ENCODE data around the gene POLE.

The POLE gene

DNA sequence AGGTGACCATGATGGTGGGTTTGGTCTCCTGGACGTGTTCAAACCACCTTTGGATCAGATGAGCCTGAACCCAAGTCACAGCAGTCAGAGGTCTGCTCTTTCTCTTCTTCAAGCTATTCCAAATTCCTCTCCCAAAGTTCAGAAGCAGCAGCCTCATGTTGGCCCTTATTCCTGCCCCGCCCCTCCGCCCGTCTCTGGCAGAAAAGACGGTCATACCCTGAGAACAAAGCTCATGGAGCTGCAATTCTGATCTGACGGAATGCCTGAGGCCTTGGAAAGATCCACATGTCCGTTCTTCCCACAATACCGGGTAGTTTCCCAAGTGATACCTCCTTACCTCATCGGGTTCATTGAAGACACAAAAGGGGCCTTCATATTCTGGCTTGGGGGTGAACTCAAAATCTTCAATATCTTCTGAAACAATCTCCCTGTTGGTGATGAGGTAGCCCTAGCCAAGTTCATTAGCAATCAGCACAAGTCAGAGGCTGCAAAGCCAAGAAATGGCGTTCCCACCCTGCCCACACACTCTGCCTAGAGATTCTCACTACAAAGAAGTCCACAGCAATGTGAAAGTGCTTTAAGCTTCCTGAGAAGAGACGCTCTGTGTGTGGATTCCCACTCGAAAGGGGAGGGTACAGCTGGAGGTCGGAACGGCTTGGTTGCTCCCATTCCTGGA is 11.2 kb downstream of the POLE start:
- no peak for DNase-seq

DNA sequence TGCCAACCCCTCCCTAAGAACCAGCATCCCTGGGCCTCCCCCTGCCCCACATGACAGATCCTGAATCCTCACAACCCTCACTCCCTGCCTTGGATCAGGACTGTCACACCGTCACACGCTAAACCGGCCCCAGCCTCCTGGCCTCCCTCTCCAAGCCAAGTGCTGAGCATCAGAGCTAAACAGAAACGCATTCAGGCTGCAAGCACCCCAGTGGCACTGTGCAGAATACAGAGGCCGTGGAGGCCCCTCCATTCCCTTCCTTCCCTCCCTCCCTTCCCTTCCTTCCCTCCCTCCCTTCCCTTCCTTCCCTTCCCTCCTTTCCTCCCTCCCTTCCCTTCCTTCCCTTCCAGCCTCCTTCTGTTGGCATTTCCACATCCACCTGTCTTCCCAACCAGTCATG is 12.6 kb downstream of the POLE start:
- no peak for DNase-seq

DNA sequence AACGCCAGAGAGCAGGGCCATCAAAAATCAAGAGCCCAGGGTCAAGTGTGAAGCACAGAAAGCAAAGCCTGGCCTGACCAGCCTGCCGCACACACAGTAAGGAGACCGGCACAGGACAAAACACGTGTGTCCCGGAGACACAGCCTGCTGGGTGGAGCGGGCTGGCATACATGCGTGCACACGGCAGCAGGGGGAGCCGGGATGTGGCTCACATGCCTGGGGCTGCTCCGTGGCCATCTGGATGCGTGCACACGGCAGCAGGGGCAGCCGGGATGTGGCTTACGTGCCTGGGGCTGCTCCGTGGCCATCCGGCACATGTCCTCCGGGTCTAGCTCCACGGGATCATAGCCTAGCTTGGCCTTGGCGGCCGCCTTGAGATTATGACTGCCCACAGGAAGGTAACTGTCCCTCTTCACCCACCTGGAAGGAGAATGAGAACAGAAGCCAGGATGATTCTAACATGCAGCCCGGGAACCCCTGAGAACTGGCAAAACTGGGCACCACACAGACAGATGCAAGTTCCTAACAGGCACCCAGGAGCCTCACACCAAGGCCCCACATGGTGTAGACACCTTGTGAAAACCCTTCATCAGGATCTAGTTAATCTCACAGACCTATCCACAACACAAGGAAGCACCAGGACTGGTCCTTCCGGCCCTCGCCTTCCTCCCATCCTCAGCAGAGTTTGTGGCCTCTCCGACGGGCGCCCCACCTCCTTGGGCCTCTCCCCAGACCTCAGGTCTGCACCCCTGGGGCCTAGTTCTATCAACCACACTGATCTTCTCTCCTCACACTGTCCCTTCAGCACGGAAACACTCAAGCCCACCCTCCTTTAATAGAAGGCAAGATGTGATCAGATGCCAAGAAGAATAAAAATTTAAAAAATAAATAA is 13.6 kb downstream of the POLE start:
- DNase-seq = no peak

DNA sequence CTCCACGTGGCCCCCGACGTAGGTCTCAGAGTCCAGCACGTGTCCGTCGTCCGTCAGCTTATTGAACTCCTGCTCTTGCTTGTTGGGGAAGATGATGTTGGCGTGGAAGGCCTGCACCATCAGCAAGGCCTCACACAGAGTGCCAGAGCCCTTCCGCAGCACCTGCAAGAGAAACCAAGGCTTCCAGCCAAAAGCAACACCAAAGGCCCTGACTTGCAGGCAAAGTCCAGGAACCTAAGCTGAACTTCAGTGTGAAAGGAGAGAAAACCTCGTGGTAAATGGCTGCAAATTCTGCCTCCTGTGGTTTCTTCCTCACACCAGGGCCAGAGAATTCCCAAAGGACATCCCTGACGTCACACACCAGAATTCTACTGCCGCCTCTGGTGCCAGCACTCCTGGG is 14.5 kb downstream of the POLE start:
- DNase-seq = no peak

GRCh38 chr12:132672116-132672515 is 15.0 kb downstream of the POLE start:
- no peak for DNase-seq

DNA sequence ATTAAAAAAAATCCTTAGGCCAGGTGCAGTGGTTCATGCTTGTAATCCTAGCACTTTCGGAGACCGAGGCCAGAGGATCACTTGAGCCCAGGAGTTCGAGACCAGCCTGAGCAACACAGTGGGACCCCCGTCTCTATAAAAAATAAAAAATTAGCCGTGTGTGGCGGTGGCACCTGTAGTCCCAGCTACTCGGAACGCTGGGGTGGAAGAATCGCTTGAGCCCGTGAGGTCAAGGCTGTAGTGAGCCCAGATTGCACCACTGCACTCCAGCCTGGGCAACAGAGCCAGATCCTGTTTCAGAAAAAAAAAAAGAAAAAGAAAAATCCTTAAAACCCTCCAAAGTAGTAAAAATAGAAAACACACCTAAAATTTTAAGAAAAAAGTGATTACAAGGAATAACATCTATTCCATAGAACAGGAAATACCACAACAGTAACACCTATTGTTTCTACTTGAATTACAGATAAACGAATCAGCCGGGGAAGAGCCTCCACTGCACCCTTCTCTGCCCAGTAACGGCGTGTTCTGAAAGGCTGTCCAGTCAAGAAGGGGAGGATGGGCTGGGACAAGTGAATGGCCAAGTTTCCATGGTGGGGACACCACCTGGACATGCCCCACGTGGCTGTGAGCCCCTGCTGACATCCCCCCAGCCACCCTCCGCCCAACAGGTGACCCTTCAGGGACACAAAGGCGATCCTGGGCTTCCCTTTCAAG is 17.8 kb downstream of the POLE start:
- no peak for DNase-seq

DNA sequence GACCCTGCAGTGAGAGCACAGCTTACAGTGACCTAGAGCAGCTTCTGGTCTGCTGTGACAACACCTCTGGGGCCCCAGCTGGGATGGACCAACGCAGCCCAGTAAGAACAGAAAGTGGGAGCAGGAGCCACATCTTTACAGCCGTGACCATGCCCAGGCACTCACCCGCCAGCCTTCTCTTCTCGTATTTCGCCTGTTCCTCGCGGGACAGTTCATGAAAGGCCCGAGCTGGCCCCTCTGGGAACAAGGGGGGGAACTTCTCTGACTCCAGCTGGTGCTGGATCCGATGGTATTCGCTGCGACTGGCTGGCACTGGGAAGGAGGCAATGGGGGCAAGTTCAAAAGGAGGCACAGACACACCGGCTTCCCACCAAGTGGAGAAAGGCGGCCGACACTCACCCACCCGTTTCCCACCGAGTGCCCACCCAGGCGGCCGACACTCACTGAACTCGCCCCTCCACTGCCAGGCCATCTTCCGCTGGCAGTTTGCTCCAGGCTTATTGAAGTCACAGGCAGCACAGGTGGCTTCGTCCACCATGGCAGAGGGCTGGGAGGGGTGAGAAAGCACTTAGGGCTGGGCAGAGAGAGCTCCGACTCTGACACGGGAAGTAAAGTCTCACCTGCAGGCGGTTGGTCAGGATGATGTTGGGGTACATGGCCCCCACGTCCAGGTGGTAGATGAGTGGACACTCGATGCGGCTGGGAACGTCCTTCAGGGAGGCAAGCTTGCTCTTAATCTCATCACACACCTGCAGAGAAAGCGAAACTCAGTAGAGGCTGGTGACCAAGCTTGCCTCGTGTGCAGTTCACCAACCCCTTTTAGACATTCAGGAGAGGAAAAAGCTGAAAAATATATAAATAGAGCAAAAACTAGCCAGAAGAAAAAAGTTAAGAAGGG is 18.7 kb downstream of the POLE start:
- DNase-seq = no peak

GRCh38 chr12:132665794-132666193 is 21.3 kb downstream of the POLE start:
- DNase-seq = no peak

DNA sequence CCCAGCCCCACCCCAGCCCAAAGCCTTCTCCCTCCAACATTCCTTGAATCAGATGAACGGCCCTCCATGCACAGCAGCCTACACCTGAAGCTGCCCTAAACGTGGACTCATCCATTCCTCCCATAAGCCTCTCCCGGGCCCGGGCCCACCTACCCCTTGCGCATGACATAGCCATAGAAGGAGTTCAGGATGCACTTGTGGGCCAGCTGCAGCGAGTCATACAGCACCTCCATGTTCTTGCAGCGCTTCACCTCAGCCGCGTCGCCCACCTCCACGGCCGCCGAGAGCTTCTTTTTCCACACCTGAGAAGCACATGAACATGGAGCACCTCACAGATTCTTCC is 22.0 kb downstream of the POLE start:
- no peak for DNase-seq

GRCh38 chr12:132664206-132665148 is 22.7 kb downstream of the POLE start:
- DNase-seq = no peak

DNA sequence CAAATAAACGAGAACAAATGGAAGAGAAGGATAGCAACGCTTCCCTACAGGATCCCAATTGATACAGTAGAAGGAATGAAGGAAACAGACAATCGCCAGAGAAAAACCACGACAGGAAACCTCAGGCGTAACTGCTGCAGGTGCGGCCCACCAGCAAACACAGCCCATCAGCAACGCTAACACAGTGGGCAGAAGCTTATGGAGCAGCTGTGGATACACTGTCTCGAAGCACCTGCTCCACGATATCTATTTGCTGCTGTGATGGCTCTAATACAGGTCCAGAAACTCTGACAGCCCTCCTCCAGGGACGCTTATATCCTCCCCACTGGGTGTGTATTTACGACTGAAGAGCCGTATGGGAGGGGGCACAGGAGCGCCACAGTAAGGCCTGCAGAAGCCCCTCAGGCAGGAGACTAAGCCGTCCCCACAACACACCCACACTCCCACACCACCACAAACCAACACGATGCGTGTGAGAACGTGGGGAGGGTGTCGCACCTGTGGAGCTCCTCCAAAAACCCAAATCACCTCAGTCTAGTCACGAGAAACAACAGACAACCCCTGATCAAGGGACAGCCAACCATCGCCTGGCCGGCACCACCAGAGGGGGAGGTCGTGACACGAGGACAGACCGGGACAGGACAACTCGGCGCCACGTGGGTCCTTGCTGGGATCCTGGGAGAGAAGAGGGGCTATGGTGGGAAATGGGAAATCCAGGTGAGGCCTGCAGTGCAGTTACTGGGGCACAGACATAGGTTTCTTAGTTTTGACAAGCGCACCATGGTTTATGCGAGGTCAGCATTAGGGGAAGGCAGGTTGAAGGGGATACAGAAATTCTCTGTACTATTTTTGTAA is 24.0 kb downstream of the POLE start:
- no peak for DNase-seq

GRCh38 chr12:132661972-132662371 is 25.2 kb downstream of the POLE start:
- DNase-seq = no peak

DNA sequence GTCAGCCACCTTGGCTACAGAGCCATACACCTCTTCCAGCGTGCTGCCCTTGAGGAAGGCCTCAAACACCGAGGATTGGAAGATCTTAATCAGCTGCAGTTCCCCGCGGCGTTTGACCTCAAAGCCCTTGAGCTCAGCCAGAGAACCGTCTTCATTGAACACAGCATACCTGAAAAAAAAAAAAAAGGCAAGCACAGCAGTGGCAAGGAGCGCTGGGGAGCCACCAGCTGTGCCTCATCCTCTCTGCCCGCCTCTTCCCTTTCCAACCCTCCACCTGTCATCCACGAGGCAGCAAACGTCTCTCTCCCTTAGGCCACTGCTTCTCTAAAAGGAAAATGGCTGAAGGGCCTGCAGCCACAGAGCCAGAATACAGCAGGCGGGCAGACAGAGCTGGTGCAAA is 26.1 kb downstream of the POLE start:
- DNase-seq = no peak

DNA sequence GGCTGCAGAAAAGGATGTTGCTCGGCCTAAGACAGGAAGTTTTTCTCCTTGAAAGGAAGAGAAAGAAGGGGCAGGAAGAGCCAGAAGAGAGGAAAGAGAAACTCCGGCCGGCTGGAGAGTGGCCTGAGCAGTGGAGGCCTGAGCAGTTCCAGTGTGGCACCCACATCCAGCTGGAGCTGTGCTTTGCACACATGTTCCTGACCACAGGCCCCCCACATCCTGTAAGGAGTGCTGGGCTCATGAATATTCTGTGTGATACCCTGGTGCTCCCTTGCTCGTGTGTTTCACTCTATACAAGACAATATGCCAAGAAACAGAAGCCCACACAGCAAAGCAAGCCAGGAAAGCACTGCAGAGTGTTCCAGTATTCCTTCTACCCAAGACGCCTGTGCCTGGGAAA is 27.1 kb downstream of the POLE start:
- DNase-seq = no peak

GRCh38 chr12:132659146-132659545 is 28.0 kb downstream of the POLE start:
- no peak for DNase-seq

DNA sequence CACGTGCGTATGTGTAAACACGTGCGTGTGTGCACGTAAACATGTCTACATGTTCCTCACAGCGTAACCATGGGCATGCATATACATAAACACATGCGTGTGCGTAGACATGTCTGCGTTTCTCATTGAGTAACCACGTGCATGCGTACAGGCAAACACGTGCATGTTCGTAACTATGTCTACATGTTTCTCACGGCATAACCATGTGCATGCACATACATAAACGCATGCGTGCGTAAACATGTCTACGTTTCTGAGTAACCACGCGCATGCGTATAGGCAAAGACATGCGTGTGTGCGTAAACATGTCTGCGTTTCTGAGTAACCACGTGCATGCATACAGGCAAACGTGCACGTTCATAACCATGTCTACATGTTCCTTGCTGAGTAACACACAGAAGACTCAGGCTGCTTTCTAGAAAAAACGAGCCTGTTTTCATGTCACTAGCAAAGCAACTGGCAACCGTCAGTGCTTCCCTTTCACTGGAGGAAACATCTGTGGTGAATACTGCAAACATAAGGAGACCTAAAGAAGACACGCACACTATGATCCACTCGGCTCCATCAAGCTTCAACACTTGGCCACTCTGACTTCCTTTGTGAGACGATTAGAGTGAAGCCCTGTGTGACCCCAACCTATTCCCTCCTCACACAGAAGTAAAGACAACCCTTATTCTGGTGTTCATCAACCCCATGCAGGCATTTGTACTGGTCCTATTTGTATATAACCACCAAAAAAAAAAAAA is 28.8 kb downstream of the POLE start:
- DNase-seq = no peak

DNA sequence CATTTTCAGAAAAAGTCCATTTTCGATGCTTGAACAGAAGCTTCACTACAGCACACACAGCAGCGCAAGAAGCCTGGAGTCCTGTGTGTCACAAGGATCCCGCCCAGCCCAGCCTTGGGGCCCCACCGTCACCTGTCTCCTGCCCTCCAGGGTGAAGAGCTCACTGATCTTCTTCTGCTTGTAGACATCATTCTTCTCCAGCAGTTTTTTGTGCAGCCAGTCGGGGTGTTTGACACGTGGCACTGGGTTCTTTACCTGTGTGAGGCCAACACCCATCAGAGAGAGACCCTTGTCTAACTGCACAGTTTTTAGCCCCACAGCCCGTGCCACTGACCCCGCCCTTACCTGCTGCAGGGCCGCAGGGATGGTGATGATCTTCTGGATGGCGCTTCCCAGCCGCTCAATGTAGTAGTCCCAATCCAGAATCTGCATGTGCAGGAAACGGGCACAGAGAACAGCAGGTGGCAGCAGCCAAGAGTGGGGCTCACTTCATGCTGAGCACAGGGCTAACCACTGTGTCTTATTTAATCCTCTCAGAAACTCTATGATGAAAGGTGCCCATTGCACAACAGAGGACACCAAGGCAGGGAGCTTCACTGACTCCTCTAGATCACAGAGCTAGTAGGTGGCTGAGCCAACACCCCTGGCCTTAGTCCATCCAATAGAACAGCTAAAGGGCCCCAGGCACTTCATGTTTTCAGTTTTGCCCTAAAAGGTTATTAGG is 30.0 kb downstream of the POLE start:
- no peak for DNase-seq

DNA sequence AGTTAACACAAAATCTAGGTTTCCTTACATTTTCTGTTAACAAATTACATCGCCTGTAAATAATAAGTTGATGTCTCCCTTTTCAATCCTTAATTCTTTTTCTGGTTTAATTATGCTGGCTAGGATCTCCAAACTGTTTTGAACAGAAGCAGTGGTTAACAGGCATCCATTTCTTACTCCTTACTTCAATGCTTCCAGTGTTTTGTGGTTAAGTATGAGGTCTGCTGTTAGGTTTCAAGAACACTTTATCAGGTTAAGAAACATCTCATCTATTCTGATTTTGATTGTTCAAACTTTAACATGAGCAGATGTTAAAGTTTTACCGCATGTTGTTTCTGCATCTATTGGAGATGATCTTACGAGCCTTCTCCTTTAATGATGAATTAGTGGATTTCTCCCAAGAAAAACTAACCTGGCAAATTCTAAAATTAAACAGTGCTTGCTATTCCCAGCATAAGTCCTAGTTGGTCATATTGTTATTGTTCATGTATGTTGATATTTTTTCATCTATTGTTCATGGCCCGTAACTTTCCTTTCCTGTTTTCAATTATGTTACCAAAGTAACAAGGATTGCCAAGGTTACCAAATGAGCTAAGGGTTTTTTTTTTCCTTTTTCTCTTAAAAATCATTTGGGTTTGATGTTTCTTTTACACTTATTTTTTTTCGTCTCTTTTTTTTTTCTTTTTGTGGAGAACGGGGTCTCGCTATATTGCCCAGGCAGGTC is 33.4 kb downstream of the POLE start:
- DNase-seq = no peak
